ENCODE measurements around the gene IKZF3.
"Not testable (repeated sequence)": the region's sequence is repeated elsewhere in the genome, so short reads cannot be mapped to it uniquely, and the experiment has no call there.

Gene IKZF3

GRCh38 chr17:39863918-39864746 lies at the start of gene IKZF3:
Gene IKZF3, minus strand, starts transcription at chr17:39864312. Its CDS starts 186 bp downstream, at chr17:39864126.
- DNase-seq (ENCODE audit: low read depth) = peak; percentile 31

GRCh38 chr17:39908789-39909352 lies 44.8 kb upstream of the IKZF3 start:
- DNase-seq (ENCODE audit: low read depth) = no peak

GRCh38 chr17:39904990-39905288 lies 40.8 kb upstream of the IKZF3 start:
- DNase-seq (ENCODE audit: low read depth) = no peak

GRCh38 chr17:39903158-39903884 lies 39.2 kb upstream of the IKZF3 start:
- DNase-seq (ENCODE audit: low read depth) = peak; percentile 16

GRCh38 chr17:39902027-39902426 lies 37.9 kb upstream of the IKZF3 start:
- not testable (repeated sequence) for DNase-seq (ENCODE audit: low read depth)

- no peak for DNase-seq (ENCODE audit: low read depth)
Observed at GRCh38 chr17:39899215-39899614, 35.1 kb upstream of the IKZF3 start.

- no peak for DNase-seq (ENCODE audit: low read depth)
Observed at GRCh38 chr17:39898088-39898487, 34.0 kb upstream of the IKZF3 start.

GRCh38 chr17:39894681-39895376 lies 30.7 kb upstream of the IKZF3 start:
- DNase-seq (ENCODE audit: low read depth) = no peak

GRCh38 chr17:39889200-39889599 lies 25.1 kb upstream of the IKZF3 start:
- no peak for DNase-seq (ENCODE audit: low read depth)

- DNase-seq (ENCODE audit: low read depth) = no peak
Observed at GRCh38 chr17:39887078-39887477, 23.0 kb upstream of the IKZF3 start.

GRCh38 chr17:39886102-39886501 lies 22.0 kb upstream of the IKZF3 start:
- DNase-seq (ENCODE audit: low read depth) = not testable (repeated sequence)

GRCh38 chr17:39872751-39873150 lies 8.6 kb upstream of the IKZF3 start:
- peak; percentile 46 for DNase-seq (ENCODE audit: low read depth)

GRCh38 chr17:39871801-39872200 lies 7.7 kb upstream of the IKZF3 start:
- DNase-seq (ENCODE audit: low read depth) = no peak

GRCh38 chr17:39870776-39871175 lies 6.7 kb upstream of the IKZF3 start:
- no peak for DNase-seq (ENCODE audit: low read depth)

GRCh38 chr17:39868554-39868942 lies 4.4 kb upstream of the IKZF3 start:
- DNase-seq (ENCODE audit: low read depth) = no peak

GRCh38 chr17:39867880-39868553 lies 3.9 kb upstream of the IKZF3 start, which contains the start of gene ZPBP2:
Gene ZPBP2, plus strand, starts transcription at chr17:39868202. Its CDS starts 153 bp downstream, at chr17:39868355.
- no peak for DNase-seq (ENCODE audit: low read depth)

- no peak for DNase-seq (ENCODE audit: low read depth)
Observed at GRCh38 chr17:39867084-39867879, 3.2 kb upstream of the IKZF3 start.

- no peak for DNase-seq (ENCODE audit: low read depth)
Observed at GRCh38 chr17:39866013-39866730, 2.1 kb upstream of the IKZF3 start.

GRCh38 chr17:39863244-39863917 lies 731 bp downstream of the IKZF3 start:
- no peak for DNase-seq (ENCODE audit: low read depth)

- DNase-seq (ENCODE audit: low read depth) = no peak
Observed at GRCh38 chr17:39861235-39861634, 2.9 kb downstream of the IKZF3 start.

All from amniotic epithelial cell (primary cell).